HG02870 (cell line): ENCODE measurements around the gene IL18R1.

Experiments used
- ATAC-seq: cut with Tn5 transposase; IDR thresholded peaks from one replicate; pipeline ENCODE4 v1.9.1; 2021; ENCODE audit warnings: mild to moderate bottlenecking, moderate library complexity; ENCODE audit not compliant: unreplicated experiment

Gene IL18R1

GRCh38 chr2:102387763-102388546, 32.4 kb downstream of the IL18R1 start:
- peak; percentile 49 for ATAC-seq

GRCh38 chr2:102391565-102391964, 36.0 kb downstream of the IL18R1 start:
- no peak for ATAC-seq

- no peak for ATAC-seq
Measured at GRCh38 chr2:102392096-102392495, 36.5 kb downstream of the IL18R1 start.

- ATAC-seq = no peak
Measured at GRCh38 chr2:102392942-102393341, 37.3 kb downstream of the IL18R1 start.

GRCh38 chr2:102396012-102396411, 40.4 kb downstream of the IL18R1 start:
- ATAC-seq = no peak

GRCh38 chr2:102397209-102397608, 41.6 kb downstream of the IL18R1 start:
- no peak for ATAC-seq

DNA sequence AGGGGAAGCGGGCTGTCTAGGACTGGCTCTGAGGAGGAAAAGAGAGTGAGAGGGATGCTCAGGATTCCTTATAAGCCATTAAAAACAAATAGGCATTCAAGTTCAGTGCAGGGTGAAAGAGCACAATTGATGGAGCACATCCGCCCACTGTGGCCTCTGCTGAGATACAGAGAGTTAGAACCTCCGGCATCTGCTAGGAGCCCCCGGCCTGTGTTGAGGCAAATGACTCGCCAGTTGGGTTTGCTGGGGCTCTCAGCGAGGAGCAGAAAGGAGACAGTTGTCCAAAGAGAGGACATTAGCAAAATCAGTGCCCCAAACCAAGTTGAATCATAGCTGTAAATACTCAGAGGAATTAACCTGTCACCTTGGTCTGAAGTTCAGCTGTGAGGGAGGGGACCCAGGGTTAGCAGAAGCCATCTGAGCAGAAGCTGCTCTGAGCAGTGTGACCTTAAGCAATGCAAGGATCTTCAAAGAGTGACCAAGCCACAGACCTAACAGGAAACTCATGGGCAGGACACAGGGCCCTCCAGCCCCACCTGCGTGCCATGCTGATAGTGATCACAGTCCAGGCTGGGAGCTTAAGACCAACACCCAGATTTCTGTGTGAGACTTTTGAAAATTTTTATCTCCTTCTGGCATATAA, 44.0 kb downstream of the IL18R1 start:
- ATAC-seq = no peak

- no peak for ATAC-seq
Measured at GRCh38 chr2:102401456-102401855, 45.9 kb downstream of the IL18R1 start.

DNA sequence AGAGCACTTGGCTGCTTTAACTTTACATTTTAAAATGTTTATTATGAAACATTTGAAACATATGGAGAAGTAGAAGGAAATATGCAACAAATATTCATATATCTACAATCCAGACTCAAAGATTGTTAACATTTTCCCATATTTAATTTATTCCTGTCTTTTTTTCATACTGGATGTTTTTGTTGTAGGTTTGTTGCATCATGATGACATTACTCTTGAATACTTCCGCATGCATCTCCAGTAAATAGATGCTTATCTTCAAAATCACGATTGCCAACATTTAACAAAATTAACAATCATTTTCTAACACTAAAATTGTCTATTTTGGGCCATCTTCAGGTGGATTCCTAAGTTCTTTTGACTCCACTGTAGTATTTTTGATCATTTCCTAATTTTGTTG, 46.3 kb downstream of the IL18R1 start:
- ATAC-seq = no peak

DNA sequence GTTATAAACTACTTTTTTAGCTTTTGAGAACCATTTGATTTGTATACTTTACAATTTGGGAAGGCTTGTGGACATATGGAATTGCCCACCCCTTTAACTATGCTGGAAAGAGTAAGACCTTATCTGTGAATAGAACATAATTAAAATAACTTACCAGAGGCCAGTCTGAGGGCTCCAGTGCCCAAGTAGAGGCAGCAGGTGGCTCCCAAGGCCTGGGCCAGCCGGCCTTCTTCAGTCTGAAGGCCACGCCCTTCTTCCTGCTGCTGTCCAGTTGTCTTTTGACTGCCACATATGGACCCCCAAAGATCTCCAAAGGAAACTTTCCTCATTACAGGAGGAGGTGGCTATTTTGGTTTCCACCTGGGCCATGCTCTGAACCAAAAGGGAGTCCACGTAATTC, 55.4 kb downstream of the IL18R1 start:
- no peak for ATAC-seq

DNA sequence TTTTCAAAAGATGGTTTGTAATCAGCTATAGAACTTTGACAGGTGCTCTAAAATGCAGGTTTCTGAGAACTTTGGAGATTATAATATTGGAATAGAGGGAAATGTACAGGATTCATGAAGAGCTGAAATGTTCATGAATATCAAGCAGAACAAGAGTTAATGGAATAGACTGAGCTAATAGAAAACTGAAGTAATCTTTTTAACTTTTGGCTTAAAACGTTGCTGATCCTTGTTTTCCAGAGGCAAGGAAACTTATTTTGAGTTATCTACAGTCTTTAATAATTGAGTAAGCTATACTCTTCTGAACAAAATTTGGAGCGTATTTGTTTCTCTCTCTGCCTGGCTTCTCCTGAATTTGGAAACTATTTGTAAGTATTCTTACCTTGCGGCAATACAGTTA, 56.6 kb downstream of the IL18R1 start:
- no peak for ATAC-seq

- no peak for ATAC-seq
Measured at GRCh38 chr2:102417946-102418345, 62.4 kb downstream of the IL18R1 start.

- ATAC-seq = peak; percentile 75
Measured at GRCh38 chr2:102418421-102418961, 62.9 kb downstream of the IL18R1 start.

DNA sequence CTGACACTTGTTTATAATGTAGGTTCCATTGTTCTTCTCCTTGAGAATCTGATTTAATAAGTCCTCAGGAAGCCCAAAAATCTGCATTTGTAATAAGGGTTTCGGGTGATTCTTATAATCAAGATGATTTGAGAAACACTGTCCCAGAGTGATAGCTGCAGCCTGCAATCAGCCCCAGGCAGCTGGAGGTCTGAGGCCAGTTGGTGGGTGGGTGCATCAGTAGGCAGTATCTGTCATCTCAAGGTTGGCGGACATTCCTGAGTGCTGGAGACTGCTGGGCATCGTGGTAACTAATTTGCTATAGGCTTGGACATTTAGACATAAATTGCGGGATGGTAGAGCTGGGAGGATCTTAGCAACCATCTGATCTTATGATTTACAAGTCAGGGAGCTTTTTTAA, 64.7 kb downstream of the IL18R1 start:
- ATAC-seq = no peak

GRCh38 chr2:102421890-102422759, 66.5 kb downstream of the IL18R1 start:
- ATAC-seq = no peak

- no peak for ATAC-seq
Measured at GRCh38 chr2:102422910-102423309, 67.3 kb downstream of the IL18R1 start, which contains the start of gene IL18RAP. IL18RAP (plus strand) TSS chr2:102423160; CDS start chr2:102423278, 118 bp downstream.

DNA sequence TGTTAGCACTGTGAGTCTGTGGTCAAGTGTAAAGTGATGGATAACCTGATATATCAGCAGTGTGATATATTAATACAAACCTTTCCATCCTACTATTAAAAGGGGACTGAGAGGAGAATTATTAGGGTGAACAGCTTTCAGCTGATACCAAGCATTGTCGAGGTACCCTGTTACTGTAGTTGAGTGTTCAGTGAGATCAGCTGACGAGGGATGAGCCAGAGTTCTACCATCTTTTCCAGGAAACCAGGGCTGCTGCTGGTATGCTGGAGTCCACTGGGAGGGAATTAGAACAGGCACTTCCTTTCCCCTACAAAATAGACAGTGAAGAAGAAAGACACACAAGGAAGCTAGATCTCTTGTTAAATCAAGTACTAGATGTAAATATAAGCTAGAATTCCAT, 67.8 kb downstream of the IL18R1 start:
- ATAC-seq = no peak

DNA sequence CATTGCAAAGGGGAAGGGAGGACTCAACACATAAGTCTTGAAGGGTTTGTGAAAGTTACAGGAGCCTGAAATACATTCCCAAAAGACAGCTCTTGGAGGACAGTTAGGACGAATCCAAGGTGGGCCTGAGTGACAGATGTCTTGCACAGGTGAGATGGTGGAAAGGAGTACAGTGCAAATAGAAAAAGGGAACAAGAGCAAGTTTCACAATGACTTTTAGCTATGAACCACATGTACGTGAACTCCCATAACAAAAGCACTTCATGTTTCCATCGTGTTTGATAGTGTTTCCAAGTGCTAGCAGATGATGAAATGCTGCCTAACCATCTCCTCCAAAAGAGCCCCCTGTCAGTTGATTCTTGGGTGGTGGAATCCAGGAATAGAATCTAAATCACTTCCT, 69.2 kb downstream of the IL18R1 start:
- peak; percentile 88 for ATAC-seq

DNA sequence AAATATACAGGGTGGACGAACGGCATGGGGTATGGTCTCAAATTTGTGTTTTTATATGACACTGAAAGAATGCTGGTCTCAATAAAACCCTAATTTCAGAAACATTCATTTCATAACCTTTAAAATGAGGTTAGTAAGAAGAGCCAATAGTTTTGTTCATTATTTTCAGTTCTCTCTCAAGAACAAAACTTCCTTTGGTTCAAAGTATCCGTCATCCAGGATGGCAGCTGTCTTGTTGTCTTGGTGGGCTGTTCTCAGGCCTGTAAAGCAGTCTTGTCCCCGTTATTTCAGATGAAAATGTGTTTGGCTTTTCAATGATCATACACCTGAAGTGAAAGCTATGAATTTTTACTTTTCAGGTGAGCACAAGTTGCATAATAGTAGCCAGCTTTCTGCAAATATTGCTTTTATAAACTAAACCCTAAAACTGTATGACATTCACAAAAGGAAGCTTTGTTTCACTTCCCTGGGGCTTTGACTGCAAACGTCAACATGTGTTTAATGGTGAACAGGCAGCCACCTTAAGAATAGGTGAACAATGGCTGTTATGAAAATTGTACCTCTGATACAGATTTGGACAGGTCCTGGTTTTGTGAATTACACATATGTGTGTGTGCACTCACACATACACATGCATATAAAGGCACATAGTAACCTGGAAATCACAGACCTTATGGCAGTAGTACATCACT, 70.0 kb downstream of the IL18R1 start:
- ATAC-seq = no peak

GRCh38 chr2:102427249-102427648, 71.7 kb downstream of the IL18R1 start:
- ATAC-seq = no peak

GRCh38 chr2:102428573-102428972, 73.0 kb downstream of the IL18R1 start:
- ATAC-seq = no peak
